ENCODE results near the gene FUT7.
"Not testable (repeated sequence)": the region's sequence is repeated elsewhere in the genome, so short reads cannot be mapped to it uniquely, and the experiment has no call there.

FUT7 gene

DNA sequence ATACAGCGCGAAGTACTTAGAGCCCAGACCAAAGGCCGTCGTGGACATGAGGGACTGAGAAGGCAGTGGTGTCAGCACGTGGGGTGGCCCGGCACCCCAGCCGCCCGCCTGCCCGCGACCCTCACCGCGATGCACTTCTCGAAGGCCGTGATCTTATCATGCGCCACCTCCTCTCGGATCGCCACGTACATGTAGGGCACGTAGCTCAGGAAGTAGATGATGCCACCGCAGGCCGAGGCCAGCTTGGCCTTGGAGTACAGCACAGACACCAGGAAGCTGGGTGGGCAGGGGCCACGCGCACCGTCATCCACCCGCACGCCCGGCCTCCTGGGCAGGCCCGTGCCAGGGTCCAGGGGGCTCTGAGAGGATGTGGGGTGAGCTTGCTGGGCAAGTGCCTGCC lies 14.8 kb downstream of the FUT7 start:
- DNase-seq, result no peak

DNA sequence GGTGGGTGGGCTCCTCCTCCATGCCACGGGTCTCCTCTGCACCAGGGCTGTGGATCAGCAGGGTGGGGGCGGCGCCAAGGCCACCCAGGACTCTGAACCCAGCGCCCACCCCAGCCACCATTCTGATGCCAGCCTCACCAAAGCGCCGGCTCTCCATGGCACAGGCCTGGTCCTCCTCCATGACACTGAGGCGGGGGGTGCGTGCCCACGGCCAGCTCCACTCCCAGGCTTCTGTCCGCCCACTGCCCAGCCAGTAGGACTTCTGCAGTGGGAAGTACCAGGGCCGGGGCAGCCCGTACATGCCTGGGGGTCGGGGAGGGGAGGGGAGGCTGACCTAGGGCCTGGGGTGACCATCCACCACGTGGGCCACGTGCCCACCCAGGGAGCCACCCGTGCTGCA lies 15.5 kb downstream of the FUT7 start:
- DNase-seq, result no peak

DNA sequence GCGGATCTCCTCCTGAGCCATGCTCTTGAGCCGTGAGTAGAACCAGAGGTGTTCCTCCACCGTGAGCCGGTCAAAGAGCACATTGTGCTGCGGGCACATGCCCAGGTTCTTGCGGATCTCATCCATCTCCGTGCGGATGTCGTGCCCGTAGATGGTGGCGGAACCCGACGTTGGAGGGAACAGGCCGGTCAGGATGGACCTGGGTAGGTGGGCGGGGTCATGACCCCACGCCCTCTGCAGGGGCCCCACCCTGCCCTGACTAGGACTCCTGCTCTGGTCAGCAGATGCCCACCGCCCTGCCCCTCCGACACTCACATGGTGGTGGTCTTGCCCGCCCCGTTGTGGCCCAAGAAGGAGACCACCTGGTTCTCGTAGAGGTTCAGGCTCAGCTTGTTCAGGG lies 15.9 kb downstream of the FUT7 start:
- DNase-seq, result no peak

DNA sequence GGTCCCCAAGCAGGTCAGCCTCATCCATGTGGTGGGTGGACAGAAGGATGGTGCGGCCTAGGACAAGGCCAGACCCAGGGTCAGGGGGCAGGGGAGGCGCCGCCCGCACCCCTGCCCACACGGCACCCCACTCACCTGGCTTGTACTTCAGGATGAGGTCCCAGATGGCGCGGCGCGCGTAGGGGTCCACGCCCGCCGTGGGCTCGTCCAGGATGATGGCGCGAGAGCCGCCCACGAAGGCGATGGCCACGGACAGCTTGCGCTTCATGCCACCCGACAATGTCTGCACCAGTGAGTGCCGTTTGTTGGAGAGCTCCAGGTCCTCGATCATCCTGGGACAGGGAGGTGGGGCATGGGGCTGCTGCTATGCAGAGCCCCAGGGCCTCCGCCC lies 16.4 kb downstream of the FUT7 start:
- DNase-seq, result no peak

DNA sequence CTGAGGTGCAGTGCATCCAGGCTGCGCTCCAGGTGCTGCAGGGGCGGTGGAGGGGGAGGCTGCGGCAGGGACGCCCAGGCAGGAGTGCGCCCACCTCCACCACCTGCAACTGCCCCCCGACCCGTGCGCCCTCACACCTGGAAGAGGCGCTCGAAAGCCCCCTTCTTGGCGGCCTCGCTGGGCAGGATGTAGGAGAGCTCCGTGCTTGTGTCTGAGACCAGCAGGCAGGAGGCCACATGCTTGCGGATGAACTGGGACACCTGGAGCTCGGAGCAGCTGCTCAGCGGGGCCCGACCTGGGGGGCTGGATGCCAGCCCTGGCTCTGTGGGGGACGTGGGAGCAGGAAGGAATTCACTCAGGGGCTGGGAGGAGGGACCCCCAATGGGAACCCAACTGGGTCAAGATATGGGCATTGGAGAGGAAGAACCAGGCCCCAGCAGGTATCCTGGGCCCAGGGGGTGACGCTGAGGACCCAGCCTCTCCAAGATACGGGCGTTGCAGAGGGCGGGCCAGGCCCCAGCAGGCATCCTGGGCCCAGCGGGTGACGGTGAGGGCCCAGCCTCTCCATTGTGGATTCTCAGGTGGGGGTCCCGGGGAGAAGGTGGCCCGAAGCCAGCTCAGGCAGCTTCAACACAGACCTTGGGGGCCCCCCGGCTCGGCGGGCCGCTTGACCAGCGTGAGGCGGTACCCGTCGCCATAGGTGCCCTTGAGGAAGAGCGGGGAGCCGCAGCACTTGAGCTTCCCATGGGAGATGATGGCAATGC lies 16.9 kb downstream of the FUT7 start:
- no peak for DNase-seq

DNA sequence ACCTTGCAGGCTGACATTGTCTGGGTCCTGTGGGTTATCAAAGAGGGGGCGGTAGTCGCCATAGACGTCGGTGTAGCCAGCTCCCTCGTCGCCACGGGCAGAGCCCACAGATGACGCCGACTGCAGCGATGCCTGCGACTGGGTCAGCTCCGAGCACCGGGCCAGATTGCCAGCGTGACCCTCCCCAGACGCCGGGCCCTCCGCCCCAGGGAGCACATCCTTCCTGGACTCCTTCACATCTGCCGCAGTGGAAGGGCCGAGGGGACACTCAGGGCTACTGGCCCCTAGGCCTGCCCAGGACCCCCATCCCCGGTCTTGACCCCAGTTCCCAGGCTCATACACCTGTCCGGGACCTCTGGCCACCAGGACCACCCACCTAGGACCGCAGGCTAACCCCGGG lies 17.7 kb downstream of the FUT7 start:
- DNase-seq, result no peak

DNA sequence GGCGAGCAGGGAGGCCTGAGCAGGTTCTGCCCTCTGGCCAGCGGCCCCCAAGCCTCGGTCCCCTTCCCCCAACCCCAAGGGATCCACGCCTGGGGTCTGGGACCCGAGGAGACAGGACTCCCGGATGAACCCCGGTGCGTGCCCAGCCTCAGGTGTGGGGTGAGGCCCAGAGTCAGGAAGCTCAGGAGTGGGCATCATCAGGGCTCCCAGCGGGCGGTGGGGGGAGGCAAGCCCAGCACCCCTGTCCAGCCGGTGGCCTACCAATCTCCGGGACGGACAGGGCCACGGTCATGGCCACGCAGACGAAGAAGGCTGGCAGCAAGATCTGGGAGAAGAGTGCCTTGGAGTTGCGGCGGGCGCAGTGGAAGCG lies 18.3 kb downstream of the FUT7 start:
- DNase-seq, result no peak

DNA sequence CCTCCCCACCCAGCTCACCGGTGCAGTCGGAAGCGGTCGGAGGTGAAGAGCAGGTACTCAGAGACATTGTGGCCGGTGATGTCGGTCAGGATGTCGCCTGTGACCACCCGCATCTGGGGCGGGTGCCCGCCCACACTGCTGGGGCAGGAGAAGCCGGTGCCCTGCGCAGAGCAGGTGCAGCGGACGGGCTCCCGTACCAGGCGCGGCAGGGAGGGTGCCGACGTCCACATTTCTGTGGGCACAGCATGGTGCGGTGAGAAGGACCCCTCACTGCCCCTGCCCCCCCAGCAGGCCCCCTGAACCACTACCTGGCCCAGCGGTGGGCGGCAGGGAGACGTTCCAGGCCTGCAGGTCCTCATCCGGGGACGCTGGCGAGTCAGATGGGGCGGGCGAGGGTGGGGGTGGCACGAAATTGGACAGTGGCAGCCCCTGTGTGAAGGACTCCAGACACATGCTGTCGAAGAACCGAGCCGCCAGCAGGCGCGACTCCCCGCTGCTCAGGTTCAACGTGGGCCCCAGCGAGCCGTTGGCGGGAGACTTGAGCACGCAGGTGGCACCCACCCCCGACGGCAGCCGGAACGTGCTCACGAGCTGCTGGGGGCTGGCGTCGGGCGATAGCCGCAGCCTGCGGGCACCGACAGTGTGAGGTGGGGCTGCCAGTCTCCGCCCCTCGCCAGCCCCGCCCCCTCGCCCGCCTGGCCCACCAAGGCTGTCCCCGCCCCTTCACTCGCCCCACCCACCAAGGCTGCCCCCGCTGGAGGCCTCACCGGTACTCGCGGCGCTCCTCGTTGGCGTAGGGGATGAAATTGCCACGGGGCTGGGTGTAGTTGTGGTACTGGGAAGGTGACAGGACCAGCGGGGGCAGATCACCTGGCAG lies 19.0 kb downstream of the FUT7 start:
- no peak for DNase-seq

DNA sequence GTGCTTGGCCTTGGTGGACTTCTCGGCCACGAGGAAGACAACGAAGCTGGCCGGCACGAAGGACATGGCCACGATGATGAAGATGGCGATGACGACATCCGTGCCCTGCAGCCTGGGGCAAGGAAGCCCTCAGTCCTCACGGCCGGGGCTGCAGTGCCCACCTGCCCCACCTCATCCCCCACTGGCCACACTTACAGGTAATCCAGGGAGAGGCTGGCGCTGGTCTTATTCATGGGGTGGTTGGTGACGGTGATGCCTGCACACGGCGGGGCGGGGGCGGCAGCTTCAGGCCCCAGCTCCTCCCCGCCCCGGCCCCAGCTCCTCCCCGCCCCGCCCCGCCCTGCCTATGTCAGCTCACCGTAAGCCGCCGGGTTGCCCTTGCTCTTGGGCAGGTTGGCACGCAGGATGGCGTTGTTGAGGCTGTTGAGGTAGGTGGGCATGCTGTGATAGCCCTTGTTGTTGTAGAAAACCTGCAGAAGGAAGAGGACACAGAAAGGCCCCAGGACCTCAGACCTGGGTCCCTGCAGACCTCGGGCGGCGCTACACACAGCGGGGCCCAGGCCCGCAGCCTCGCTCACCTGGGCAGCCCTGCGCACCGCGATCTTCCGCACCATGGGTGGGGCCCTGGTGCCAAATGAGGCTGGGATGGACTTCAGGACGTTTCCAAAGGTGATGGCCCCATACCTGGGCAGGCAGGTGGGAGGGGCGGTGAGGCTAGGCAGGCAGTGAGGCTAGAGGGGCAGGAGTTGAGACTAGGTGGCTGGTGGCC lies 19.8 kb downstream of the FUT7 start:
- no peak for DNase-seq

DNA sequence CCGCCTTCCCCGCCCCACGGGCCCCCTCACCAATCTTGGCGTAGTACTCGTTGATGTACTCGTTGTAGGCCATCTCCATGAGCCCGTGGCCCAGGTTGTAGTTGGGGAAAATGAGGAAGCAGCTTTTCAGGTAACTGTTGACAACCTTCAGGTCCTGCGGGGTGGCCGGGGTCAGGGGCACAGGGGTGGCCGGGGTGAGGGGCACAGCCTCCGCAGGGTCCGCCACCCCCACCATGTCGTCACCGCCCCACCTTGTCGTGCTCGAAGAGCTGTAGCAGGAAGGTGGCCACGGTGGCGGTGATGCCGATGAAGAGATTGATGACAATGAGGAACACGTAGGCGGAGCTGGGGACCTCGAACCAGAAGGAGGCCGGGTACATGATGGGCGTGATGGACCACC lies 20.7 kb downstream of the FUT7 start:
- DNase-seq, result no peak

DNA sequence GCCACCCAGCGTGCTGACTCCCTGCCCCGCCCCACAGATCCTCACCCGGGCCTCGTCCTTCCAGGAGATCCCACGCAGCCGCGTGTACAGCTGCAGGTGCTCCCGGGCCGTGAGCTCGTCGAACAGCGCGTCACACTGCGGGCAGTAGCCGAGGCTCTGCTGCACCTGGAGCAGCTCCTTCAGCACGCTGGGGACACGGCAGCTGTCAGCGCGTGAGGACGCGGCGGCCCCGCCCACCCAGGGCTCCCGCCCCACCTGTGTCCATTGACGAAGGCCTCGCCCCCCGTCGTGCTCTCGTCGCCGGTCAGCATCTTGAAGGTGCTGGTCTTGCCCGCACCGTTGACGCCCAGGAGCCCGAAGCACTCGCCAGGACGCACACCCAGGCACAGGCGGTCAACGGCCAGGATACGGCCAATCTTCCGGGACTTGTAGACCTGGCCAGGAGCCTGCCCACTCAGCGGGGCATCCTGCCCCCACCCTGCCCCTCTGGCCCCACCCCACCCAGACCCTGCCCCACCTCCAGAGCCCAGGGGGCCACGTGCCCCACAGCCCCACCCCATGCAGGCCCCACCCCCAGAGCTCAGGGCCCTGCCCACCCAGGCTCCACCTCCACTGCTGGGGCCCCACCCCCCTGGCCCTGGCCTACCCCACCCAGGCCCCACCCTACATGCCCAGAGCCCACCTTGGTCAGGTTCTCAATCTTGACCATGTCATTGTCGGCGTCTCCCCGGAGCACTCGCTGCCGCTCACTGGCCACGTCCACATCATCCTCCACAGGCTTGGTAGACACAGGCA lies 21.8 kb downstream of the FUT7 start:
- DNase-seq, result no peak

DNA sequence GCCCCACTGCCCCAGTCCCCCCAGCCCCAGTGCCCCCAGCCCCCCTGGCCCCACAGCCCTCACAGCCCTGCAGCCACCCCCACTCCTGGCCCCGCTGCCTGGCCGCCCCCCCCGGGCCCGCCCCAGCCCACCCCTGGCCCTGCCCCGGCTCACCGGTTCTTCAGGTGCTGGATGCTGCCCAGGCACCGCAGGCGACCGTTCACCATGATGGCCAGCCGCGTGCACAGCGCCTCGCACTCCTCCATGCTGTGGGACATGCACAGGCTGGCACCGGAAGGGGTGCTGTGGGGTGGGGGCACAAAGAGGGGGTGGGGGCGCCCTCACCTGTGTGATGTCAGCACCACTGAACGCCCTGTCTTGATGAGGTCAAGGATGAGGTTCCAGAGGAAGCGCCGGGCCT lies 22.7 kb downstream of the FUT7 start:
- no peak for DNase-seq

DNA sequence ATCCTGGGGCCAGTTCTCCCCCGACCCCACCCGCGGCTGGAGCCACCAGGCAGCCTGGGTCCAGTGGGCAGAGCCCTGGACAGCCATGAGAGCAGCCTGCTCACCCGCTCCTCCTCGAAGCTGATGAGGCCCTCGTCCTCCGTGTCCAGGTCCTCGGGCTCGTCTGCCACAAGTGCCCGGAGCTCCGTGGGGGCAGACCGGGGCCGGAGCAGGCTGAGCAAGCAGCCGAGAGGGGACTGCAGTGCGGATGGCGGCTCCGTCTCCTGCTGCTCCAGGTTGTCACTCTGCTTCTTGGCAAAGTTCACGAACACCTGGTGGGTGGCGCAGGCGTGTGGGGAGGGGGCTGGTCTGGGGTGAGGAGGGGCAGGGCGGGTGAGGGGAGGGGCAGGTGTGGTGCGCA lies 23.6 kb downstream of the FUT7 start:
- DNase-seq, result no peak

DNA sequence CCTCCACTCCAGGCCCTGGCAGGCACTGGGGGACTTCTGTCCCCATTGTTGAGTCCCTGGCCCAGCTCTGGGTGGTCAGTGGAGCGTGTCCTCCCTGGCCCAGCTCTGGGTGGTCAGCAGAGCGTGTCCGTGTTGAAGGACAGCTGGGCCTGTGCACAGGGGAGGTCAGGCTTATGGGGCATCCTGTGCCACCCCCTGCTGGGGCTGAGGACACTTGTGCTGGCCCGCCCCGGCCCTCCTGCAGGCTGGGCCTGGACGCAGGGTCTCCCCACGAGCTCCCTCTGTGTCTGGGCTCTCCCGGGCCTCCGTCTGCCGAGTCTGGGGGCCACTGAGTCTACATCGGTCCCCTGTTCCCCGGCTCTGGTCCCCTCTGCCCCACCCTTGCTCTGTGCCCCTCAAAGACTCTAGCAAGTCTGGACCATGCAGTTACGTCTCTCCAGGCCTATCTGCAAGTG lies 24.0 kb downstream of the FUT7 start:
- DNase-seq, result no peak

DNA sequence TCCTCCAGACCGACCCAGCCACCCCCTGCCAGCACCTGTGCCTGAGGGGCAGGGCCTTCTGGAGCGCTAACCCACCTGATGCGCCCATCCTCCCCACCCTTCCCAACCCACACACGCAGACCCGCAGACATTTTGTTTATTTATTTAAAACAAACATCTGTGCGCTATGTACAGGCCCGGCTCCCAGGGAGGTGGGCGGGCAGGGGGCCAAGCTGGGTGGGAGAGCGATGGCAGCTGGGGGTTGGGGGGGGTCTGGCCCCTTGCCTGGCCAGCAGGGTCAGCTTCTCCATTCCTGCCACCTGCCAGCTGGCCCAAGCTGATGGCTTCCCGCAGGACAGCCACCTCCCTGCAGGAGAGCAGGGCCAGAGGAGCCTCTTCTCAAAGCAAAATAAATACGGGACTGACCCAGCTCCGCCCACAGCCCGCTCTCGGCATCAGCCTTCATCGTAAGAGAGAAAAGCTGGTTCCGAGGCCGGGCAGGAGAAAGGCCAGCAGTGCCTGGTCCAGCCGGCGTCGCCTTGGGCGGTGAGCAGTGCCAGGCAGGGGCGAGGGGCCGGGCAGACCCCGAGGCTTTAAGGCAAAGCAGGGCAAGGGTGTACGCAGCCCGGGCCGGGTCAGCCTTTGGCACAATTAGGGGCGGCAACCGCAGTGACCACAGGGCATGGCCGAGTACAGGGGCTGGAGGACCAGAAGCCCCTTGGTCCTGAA lies 24.6 kb downstream of the FUT7 start:
- DNase-seq, result no peak

DNA sequence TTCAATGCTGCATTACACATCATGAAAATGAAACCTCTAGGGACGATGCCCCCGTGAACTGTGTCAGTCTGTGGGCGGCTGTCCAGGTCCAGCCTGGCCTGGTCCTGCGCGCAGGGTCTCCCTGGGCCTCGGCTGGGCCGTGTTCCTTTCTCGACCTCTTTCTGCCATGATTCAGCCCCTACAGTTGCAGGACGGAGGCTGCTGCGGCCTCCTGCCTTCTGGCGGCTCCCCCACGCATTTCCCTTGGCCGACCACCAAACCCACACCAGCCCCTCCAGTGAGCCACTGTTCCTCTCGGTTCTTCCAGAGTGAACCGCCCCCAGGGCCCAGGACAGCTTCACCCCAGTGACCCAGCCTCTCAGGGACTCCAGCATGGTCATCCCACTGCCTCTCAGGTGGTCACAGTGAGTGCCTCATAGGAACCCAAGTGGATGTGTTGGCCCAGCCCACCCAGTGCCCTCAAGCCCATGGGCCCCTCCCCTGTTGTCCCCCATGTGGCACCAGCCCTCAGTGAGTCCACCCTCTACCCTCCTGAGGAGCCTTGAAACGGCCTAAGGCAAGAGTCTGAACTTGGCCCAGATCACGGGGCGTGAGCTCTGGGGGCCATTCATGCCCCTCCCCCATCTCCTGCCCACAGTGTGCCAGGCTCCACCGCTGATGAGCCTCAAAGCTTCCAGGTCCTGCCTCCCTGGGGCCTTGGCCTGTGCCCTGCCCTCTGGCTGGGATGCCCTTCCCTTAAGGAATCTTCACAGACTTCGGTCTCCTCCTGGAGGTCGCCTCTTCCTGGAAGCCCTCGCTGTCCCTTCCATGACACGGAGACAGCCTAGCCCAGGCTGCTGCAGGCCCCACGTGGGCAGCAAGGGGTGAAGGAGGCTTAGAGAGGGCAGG lies 25.5 kb downstream of the FUT7 start:
- no peak for DNase-seq

DNA sequence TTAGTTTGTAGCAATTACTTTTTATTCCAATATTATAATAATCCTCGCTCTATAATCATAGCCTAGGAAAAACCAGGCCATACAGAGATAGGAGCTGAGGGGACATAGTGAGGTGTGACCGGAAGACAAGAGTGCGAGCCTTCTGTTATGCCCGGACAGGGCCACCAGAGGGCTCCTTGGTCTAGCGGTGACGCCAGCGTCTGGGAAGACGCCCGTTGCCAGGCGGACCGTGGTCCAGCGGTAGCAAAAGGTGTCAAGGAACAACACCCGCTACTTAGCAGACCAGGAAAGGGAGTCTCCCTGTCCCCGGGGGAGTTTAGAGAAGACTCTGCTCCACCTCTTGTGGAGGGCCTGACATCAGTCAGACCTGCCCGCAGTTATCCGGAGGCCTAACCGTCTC lies 27.6 kb downstream of the FUT7 start:
- DNase-seq, result not testable (repeated sequence)

DNA sequence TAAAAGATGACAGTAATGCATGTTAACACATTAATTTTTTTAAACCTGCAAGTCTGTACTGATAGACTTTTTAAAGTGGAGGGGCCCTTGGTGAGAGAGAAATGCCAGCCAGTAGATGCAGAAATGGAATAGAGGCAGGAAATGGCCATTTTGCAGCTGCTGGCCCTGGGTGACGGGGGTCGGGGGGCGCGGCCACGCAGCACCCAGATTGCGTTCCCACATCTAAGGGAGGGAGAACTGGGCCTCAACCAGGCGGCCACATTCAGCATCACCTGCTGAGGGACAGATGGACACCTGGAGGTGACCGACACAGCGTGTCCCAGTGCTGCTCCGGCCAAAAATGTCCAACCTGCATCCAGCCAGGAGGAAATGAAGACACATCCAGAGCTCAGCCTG lies 29.2 kb downstream of the FUT7 start:
- DNase-seq, result no peak

DNA sequence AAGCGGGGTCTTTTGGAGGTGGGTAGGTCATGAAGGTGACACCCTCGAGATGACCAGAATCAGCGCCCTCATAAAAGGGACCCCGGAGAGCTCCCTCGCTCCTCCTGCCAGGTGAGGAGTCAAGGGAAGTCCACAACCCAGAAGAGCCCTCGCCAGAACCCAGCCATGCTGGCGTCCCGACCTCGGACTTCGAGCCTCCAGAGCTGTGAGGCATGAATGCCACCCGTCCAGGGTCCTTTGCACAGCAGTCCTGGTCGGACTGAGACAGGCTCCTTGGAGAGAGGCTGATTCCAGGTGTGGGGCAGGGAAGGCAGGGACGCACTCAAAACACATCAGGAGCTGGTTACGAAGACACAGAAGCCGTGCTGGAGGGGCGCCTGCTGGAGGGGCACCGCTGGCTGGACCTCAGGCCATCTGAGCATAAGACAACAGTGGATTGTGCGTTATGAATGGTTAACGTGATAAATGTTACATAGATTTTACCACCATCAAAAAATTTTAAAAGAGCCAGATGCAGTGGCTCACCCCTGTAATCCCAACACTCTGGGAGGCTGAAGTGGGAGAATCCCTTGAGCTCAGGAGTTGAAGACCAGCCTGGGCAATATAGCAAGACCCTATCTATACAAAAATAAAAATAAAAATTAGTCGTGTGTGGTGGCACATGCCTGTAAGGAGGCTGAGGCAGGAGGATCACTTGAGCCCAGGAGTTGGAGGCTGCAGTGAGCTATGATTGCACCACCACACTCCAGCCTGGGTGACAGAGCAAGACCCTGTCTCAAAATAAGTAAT lies 29.8 kb downstream of the FUT7 start:
- no peak for DNase-seq

Measured in central memory CD4-positive, alpha-beta T cell (primary cell).